Measurements from ENCODE around the gene ANKRD28. TPM values are rescaled to one million over a fixed set of nuclear protein-coding genes. Genes with fewer than 3 reads are reported as not detected.

The ANKRD28 gene
- total and polyA plus RNA-seq, 9 of the 15 experiments (the other 6 are each of a cell fraction or from before 2014, with no cell fraction given): 11.7 to 66.0 (median 36.7) TPM

- TF ChIP-seq PBX2 (CRISPR knock-in tag; IDR thresholded peaks at IDR 0.05; ENCODE audit: low read depth) (no peak), PBX2 (tag; conservative IDR thresholded peaks at IDR 0.05; ENCODE audit: low read depth) (peak; percentile 79), ZNF384 (IDR thresholded peaks at IDR 0.05; ENCODE audit: low read depth, low read length) (no peak), DPF2 (IDR thresholded peaks at IDR 0.05) (0 out of 2 replicates have a peak, but pooled peaks have one; percentile 27), MITF (IDR thresholded peaks at IDR 0.05) (0 out of 2 replicates have a peak, but pooled peaks have one; percentile 10), SMAD3 (CRISPR knock-in tag; conservative IDR thresholded peaks at IDR 0.05) (0 out of 2 replicates have a peak, but pooled peaks have one; percentile 8)
Measured at GRCh38 chr3:15794303-15794771, 3.4 kb downstream of the ANKRD28 start (continued).

- no peak overlapping the region for H3K27ac ChIP-seq (ENCODE audit: extremely low read depth, low read depth, low read length)
- H3K27me3 ChIP-seq (ENCODE audit: control insufficient read depth in 2 of 2, insufficient read depth in 2 of 2, low read length in 2 of 2): no peaks in the 10 kb centered on the region
- no peaks in the 10 kb centered on the region for H3K9me1 ChIP-seq (ENCODE audit: control insufficient read depth, insufficient read depth, low read length)
- ChIA-PET CTCF (ENCODE audit: low intra/inter-chr PET ratio) (no interaction called here), POLR2A (no interaction called here)
- in situ Hi-C loops (cut with MboI) (no loop called here), intact Hi-C loops (cut with micrococcal nuclease) (no loop called here)
- no peak for TF ChIP-seq ZNF165 (CRISPR knock-in tag; IDR thresholded peaks at IDR 0.05; ENCODE audit: borderline replicate concordance)
- TF ChIP-seq NCOA6 (IDR thresholded peaks at IDR 0.05): no peak
- TF ChIP-seq KDM5B (IDR thresholded peaks at IDR 0.05; ENCODE audit: insufficient replicate concordance, low read depth, low read length): no peak
- no peak for TF ChIP-seq POLR3A (IDR thresholded peaks at IDR 0.05; ENCODE audit: borderline replicate concordance, extremely low read depth, insufficient read depth, insufficient read length)
- TF ChIP-seq RAD51 (IDR thresholded peaks at IDR 0.05; ENCODE audit: borderline replicate concordance, low read depth): no peak
- no peak for TF ChIP-seq GTF2F1 (IDR thresholded peaks at IDR 0.05; ENCODE audit: low read depth, low read length)
- no peak for TF ChIP-seq NR1H2 (CRISPR knock-in tag; IDR thresholded peaks at IDR 0.05)
- FAIRE-seq (no peak), ATAC-seq (no peak), DNase-seq (ENCODE audit: extremely low read depth in 1 of 4, low spot score in 3 of 4) (no peak)
- no peaks in the 10 kb centered on the region for H4K20me1 ChIP-seq (replicated peaks; ENCODE audit: control insufficient read depth, insufficient read depth, low read length)
- no peak overlapping the region for H3K9ac ChIP-seq (ENCODE audit: insufficient read depth in 1 of 2, low read depth in 2 of 2, low read length in 2 of 2)
- H3K4me1 ChIP-seq (replicated peaks in 1 of 2; ENCODE audit: control insufficient read depth in 2 of 2, insufficient read depth in 2 of 2, low read length in 2 of 2): peaks cover 0 to 6% of the 10 kb centered on the region in 2 experiments; a peak in 1 of 5 replicates
- H2AFZ ChIP-seq (ENCODE audit: low read depth, low read length): no peak overlapping the region
- H3K4me2 ChIP-seq (ENCODE audit: insufficient read depth, low read length): no peak overlapping the region
- no peak overlapping the region for H3K4me3 ChIP-seq
- peaks cover 21% of the 10 kb centered on the region; the same call in 2 of the 3 replicates for H3K36me3 ChIP-seq (ENCODE audit: control insufficient read depth, insufficient read depth, low read length)
- no TSS peak for BruUV-seq (replicated peaks)
- peaks cover 85% of the 10 kb centered on the region for H3K79me2 ChIP-seq (ENCODE audit: control insufficient read depth, insufficient read depth, low read length)
- WGBS (ENCODE audit: insufficient coverage, low coverage, missing lambda C conversion rate): 55% methylated on average over 1 of the region's 1 CpG
- H3K9me3 ChIP-seq (replicated peaks; ENCODE audit: control insufficient read depth, insufficient read depth, low read depth, low read length): no peaks in the 10 kb centered on the region
Measured at GRCh38 chr3:15791525-15791924, 6.3 kb downstream of the ANKRD28 start.

All from K562 (cell line).